NCI-H446 treated with DMSO at 0.1 percent for 48 hours (cell line): ENCODE data around the gene VWC2L.

Source experiments
- DNase-seq: peaks from one replicate; lab custom pipeline; 2025; lab: John Stamatoyannopoulos, UW

VWC2L gene

GRCh38 chr2:214592011-214592410, 181.2 kb downstream of the VWC2L start:
- DNase-seq, result peak; percentile 8

GRCh38 chr2:214593727-214594126, 182.9 kb downstream of the VWC2L start:
- no peak for DNase-seq

DNA sequence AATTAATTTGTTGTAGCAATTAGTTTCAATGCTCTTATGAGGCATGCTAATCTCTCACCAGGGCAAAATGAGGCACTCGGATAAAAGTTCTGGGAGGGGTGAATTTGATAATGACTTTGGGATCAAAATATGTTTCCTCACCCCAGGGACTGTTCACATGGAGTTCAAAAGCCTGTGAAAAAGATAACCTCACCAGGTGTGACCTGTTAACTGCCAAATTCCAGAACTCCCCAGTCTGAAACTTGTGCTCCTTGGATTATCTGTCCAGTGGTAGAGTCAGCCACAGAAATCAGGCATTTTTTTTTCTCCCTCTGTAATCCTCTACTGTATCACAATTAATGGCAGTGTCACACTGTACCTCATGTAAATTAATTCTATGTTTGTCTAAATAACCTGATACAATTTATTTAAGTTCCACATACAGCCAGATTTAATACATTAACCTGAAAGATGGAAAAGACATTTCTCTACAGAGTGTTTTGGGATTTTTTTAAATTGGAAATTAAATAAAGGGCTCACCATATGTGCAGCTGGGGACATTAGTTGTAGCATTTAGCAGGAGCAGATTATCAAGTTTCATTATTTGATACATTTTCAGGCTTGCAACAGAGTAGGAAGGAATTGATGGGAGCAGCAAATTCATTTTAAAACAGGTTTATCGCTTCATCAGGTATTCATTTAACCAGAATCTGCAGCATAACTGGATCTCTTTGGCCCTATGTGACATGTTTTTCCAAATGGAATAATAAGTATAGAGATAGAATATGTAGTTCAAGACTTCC, 191.2 kb downstream of the VWC2L start:
- no peak for DNase-seq

- no peak for DNase-seq
These were observed 194.0 kb downstream of the VWC2L start for GRCh38 chr2:214604861-214605260.

DNA sequence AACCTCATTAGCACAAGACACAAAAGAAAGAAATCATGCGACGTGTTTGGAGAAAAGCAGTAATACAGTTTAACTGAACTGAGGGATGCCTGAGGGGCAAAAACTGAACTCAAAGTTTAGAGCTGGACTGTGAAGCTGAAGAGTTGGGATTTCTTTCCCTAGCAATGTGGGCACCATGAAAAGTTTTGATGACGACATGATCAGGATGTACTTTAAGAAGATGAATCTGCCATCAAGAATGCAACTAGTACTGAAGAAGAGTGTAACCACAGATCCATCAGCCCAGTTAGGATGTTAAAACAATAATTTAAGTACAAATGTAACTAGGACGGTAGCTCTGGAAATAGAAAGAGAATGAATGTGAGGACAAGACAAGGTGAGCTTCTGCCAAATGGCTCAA, 196.2 kb downstream of the VWC2L start:
- no peak for DNase-seq

GRCh38 chr2:214611015-214611414, 200.2 kb downstream of the VWC2L start:
- no peak for DNase-seq

DNA sequence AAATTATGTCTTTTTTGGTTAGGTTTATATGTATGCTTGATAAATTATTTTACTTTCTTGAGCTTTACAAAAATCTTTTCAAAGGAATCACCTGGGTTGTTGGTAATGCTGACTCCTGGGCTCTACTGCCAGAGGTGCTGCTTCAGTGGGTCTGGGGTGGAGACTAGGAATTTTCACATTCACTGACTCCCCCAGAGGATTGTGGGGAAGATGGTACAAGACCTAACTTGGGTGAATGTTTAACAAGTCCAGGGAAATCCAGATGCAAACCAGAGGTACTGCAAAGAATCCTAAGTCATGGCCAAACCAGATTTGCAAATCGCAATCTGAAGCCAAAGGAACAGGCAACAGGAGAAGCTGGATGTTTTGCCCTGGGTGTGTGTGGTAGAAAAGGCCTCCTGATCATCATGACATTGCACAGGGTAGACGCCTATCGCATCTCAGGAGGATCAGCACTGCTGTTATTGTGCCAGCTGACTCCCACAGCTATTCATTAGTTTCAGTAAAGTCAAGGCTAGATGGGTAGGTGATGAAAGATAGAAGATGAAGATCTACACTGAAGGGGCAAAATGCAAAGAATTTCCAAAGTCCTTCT, 213.4 kb downstream of the VWC2L start:
- no peak for DNase-seq

- no peak for DNase-seq
These were observed 217.2 kb downstream of the VWC2L start for GRCh38 chr2:214628091-214628490.
